COLO668 (cell line): ENCODE results near the gene C4orf46.
"Not testable (repeated sequence)": the region's sequence is repeated elsewhere in the genome, so short reads cannot be mapped to it uniquely, and the experiment has no call there.

Experiments
- DNase-seq: peaks from one replicate; lab custom pipeline; 2025; ENCODE audit not compliant: unreplicated experiment; lab: John Stamatoyannopoulos, UW

C4orf46 gene

DNA sequence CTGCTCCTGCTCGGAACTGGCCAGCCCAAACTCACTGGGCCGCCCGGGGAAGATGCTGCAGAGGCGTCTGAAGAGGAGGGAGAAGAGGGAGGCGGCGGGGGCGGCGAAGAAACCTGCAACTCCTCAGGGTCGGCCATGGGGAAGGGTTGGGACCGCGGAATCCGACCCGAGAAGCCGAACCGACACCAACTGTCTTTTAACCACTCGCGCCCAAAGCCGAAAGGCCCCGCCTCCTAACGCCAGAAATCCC is at the start of gene C4orf46:
C4orf46 (minus strand) TSS at position 223 of the 250 bp plus-strand sequence; CDS start at position 137, 86 bp downstream.
- DNase-seq, result no peak

DNA sequence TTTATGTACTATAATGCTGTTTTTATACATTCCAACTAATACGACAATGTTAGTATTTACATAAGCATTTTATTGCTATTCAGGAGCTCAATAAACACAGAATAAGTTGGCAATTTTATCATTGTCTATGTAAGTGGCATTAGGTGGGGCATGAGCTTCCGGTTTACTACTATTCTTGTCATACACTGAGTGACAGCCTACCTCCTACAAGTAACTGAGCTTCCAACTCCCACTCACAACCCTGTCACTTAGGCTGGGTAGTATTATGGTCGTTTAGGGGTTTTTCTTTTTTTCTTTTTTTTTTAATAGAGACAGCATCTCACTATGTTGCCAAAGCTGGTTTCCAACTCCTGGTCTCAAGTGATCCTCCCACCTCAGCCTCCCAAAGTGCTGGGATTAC is 44.1 kb upstream of the C4orf46 start:
- no peak for DNase-seq

DNA sequence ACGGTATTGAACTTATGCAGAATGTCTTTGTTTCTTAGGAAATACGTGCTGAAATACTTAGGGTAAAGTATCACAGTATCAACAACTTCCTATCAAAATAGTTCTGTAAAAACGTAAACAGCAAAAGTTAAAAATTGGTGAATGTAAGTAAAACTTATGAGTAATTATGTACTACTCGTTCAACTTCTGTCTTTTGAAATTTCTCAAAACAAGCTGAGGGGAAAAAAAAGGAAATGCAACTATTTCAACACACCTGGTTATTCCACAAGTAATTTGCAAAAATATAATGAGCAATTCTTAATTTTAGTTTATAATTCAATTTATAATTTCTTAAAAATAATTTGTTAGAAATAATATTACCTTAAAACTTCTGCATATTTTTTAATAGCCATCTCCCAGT is 43.2 kb upstream of the C4orf46 start:
- DNase-seq, result no peak

DNA sequence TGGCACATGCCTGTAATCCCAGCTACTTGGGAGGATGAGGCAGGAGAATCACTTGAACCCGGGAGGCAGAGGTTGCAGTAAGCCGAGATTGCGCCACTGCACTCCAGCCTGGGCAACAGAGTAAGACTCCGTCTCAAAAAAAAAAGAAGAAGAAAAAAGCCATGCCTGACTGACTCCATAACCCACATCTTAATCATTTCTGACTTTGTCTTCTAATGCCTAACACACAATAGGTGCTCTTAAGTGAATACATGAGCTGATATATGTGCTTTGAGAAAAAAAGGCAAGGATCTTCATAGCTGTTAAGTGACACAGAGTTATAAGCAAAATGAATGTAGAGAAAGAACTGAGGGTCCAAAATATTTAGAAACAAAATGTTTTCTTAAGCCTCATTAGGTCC is 40.9 kb upstream of the C4orf46 start:
- DNase-seq, result not testable (repeated sequence)

DNA sequence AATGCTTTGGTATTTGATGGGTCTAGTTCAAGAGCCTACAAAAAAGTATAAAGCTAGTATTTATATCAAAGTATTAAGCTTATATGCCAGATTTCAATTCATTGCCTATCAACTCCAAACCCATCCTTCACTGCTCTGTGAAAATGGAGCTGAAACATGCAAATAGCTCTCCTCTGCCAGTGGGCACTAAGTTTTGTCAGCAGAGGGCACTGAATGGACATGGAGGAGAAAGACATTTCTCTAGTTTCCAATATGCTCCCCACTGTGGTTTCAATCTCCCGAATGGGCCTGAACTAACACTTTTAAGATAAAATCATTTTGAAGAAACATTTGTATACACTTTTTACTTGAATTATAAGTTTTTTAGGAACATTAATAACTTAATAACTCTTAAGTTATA is 39.1 kb upstream of the C4orf46 start:
- no peak for DNase-seq

DNA sequence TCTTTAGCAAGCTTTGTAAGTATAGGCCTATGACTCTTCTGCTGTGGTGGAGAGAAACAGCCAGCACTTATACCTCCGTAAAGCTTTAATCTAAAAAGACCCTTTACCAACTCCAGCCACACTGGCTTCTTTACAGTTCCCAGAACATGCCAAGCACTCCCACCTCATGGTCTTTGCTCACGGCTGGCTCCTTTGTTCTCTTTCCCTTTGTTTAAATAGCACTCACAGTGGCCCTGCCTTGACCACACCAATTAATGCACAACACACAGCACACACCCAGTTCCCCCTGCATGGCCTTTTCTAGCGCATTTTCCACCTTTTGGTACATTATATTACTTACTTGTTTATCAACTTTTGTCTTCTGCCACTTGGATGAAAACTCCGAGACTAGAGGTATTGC is 32.6 kb upstream of the C4orf46 start:
- no peak for DNase-seq

DNA sequence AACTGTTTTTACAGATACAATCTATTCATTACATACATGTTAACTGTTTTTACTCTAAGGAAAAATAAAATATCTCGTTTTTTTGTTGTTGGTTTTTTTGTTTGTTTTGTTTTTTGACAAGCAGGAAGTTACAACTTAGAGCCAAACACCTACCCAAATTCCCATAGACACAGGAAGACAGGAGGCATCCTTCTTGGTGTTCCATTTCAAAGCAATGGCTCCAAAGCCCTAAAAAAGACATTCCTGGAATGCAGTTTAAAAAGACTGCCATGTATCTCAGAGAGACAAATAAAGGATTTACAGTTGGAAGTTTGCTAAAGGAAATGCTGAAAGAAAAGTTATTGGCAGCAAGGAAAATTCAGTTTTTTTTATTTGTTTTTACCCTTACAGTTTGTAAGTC is 17.1 kb upstream of the C4orf46 start:
- no peak for DNase-seq

DNA sequence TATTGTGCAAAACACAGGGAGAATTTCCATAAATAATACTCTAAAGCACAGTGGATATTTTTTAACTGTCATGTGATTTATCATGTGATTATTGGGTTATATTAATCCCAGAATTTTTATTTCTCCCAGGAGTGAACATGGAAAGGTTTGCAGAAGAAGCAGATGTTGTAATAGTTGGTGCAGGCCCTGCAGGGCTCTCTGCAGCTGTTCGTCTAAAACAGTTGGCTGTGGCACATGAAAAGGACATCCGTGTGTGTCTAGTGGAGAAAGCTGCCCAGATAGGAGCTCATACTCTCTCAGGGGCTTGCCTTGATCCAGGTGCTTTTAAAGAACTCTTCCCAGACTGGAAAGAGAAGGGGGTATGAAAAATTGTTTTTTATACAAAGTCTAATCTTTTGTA is 10.4 kb upstream of the C4orf46 start:
- DNase-seq, result no peak

DNA sequence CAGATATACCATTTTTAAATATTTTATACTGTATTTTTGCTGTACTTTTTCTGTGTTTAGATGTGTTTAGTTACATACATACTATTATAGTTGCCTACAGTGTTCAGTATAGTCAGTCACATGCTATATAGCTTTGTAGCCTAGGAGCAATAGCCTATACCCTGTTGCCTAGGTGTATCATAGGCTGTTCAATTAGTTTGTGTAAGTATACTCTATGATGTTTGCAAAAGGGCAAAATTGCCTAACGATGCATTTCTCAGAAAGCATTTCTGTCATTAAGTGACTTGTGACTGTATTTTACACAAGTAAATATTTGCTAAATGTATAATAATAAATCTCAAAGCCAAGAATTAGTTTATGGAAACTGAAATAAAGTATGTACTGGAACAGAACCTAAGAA is 9.9 kb upstream of the C4orf46 start:
- no peak for DNase-seq

DNA sequence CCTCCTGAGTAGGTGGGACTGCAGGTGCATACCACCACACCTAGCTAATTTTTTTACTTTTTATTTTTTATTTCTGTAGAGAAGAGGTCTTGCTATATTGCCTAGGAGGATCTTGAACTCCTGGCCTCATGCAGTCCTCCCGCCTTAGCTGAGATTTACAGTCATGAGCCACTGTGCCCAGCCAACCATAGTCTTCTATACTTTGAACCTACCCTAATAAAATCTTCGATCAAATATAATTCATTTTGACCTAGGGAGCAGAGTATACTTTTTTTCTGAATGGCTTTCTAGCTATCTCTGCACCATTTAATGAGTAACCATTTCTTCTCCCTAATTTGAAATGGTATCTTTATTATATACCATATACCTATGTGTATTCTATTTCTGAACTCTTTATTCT is 7.1 kb upstream of the C4orf46 start:
- DNase-seq, result no peak

DNA sequence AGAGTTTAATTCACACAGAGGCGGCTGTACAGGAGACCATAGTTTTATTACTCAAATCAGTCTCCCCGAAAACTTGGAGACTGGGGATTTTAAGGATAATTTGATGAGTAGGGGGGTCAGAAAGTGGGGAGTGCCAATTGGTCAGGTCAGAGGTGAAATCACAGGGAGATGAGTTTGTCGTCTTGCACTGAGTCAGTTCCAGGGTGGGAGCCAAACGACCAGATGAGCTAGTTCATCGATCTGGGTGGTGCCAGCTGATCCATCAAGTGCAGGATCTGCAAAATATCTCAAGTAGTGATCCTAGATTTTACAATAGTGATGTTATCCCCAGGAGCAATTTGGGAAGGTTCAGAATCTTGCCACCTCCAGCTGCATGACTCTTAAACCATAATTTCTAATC is 4.4 kb upstream of the C4orf46 start:
- no peak for DNase-seq

DNA sequence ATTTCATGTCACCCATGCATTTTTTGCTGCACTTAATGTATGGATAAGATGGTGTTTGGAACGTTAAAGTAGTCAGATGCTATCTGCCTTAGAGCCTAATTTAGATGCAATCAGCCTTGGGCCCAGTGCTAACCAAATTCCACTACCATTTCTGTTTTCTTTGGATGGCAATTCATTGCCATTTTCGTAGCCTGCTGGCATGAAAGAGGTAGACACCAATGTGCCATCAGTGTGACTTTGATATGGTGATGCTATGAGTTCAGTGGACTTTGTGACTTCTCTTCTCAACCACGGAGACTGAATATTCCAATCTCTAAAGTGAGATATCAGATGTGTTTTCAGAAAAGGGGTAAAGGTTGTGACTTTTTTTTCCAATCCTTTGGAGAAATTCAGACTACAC is 1.9 kb upstream of the C4orf46 start:
- no peak for DNase-seq

DNA sequence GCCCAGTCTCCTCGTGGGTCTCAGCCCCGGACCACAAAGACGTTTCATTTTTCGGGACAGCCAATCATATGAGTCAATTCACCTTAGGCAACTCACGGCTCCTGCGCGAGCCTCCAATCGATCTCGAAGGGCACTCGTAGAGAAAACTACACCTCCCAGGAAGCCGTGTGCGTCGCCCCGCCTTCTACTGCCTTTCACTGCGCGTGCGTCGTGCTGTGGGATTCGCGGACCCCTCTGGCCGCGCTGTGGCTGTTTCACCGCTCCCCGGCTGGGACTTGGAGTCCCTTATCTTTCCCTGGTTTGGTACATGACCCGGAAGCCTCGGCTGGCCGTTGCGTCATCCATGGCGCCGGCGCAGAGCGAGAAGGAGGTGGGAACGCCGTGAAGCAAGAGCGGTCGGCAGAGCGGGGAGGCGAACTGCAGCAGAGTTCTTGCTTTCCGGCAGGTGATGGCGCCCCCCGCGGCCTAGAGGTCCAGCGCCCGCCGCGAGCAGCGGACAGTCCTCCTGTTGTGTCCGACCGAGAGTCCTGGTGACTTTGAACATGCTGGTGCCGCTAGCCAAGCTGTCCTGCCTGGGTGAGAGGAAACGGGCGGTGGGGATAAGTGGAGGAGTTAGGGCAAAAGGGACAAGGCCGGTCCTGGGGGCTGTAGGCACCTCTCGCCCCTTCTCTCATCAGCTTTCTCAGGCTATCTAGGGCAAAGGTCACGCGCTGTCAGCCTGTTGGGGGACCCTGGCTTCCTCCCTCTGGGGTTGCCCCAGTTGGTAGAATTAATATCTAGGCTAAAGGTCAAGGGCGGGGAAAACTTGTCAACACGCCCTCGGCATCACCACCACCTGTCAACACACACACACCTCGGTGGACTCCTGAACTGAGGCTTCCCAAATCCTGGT is 474 bp upstream of the C4orf46 start, which contains the start of gene ETFDH:
ETFDH (plus strand) TSS at position 382 of the 892 bp plus-strand sequence; CDS start at position 543, 161 bp downstream.
- DNase-seq, result peak; percentile 98

DNA sequence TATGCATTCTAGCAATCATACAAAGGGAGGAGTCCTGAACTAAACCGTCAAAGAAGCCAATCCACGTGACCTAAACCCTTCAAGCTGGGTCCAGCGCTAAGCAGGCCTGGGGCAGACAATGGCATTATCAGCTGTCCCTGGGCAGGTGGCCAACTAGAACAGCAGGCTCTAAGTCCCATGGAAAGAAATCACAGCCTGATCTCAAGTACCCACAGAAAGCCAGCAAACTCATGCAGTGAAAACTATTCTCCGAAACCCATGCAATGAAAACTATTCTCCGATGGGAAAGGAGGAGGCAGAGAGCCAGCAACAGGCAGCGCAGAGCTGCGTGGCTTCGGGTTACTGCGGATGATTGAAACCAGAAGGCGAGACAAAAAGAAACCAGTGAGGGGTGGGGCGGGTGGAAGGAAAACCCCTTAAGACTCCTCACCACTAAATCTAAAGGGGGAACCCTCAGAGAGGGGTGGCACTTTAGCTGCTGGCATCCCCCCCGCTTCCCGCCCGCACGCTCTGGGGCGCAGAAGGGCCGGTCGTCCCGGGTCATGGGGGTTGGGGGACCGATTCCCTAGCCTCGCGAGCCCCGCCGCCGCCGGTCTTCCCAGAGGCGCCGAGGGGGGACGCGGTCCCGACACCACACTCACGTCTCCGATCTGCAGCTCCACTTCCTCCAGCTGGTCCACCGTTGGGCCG is 567 bp downstream of the C4orf46 start:
- peak; percentile 71 for DNase-seq

DNA sequence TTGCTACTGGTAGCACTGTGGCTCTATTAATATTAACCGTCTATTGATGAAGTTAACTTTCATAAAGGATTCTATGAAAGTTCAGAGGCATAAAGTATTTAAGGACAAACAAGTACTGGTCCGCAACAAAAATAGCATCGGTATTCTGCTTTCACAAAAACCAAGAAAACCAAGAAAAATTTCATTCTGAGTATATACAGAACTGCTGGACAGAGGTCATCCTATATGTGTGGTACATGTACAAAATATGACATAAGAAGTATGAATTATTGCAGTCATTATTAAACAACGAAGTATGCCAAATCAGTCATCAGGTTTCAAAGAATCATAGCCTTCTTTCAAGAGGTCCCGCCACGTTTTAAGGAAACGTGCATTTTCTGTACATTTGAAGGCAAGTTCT is 2.4 kb downstream of the C4orf46 start:
- DNase-seq, result no peak

DNA sequence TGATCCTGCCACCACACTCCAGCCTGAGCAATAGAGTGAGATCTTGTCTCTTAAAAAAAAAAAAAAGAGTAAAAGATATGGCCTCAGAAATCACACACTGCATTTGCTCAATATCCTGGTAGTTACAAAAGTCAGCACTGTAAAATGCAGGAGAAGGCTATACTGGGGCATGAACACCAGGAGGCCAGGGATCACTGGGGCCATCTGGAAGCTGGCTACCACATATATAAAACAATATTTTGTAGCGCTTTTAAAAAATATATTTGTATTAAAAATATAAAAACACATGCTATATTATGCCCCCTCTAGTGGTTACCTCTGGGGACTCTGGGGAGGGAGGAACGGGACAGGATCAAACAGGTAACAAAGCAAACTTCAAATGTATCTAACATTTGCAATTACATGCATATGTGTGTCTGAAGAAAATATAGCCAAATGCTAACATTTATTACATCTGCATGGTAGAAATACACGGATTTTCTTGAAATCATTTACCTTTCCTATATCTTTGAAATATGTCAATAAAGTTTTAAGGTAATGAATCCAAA is 4.0 kb downstream of the C4orf46 start:
- peak; percentile 14 for DNase-seq

DNA sequence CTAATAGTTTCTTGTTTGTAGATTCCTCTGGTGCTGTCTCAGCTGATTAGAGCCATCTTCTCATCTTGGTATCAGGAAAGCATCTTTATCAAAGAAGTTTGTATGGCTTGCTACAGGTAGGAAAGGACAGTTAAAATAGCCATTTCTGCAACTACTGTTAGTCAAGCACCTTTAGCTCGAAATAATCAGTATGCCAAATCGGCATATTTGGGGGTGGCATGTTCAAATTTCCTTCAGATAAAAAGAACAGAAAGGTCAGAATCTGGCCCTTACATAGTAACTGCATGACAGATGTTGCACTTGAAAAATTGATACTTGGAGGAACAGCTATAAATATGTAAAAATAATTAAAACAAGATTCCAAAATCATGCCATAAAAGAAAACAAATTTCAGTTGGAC is 4.8 kb downstream of the C4orf46 start:
- DNase-seq, result no peak

DNA sequence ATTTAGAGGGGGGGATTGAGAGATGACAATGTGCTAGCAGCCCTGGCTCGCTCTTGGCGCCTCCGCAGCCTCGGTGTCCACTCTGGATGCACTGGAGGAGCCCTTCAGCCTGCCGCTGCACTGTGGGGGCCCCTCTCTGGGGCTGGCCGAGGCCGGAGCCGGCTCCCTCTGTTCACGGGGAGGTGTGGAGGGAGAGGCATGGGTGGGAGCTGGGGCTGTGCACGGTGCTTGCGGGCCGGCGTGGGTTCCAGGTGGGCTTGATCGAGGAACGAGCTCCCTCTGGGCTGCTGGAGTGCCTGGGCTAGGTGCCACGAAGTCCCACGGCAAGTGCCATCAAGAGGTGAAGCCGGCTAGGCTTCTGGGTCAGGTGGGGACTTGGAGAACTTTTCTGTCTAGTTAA is 6.9 kb downstream of the C4orf46 start:
- DNase-seq, result no peak

DNA sequence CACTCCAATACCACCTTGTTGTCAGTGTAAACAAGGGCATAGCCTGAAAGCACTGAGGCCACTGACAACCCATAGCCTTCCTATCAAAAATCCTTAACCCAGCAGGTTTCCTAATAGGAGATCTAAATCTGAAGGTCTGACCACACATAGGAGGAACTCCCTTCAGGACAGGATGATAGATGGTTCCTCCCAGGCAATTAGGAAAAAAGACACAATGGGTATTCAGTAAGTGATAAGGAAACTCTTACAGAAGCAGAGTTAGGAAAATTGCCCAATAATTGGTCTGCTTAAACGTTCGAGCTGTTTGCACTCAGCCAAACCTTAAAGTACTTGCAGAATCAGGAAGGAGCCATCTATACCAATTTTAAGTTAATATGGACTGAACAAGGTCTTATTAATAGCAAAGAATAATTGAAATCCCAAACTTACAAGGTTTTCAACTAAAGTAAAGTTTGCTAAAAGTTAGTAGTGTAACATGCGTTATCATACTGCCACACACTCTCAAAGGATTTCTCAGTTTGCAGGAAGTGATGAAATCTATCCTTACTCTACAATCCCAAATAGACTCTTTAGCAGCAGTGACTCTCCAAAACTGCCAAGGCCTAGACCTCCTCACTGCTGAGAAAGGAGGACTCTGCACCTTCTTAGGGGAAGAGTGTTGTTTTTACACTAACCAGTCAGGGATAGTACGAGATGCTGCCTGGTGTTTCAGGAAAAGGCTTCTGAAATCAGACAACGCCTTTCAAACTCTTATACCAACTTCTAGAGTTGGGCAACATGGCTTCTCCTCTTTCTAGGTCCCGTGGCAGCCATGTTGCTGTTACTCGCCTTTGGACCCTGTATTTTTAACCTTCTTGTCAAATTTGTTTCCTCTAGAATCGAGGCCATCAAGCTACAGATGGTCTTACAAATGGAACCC is 7.7 kb downstream of the C4orf46 start:
- DNase-seq, result not testable (repeated sequence)

DNA sequence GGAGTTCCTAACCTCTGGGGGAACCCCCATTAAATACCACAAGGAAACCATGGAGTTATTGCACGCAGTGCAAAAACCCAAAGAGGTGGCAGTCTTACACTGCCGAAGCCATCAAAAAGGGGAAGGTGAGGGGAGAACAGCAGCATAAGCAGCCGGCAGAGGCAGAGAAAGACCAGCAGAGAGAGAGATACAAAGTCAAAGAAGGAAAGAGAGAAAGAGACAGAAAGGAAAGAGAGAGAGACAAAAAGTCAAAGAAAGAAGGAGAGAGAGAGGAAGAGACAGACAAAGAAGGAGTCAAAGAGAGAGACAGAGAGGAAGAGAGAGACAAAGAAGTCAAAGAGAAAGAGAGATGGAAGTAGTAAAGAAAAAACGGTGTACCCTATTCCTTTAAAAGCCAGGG is 8.4 kb downstream of the C4orf46 start:
- not testable (repeated sequence) for DNase-seq

DNA sequence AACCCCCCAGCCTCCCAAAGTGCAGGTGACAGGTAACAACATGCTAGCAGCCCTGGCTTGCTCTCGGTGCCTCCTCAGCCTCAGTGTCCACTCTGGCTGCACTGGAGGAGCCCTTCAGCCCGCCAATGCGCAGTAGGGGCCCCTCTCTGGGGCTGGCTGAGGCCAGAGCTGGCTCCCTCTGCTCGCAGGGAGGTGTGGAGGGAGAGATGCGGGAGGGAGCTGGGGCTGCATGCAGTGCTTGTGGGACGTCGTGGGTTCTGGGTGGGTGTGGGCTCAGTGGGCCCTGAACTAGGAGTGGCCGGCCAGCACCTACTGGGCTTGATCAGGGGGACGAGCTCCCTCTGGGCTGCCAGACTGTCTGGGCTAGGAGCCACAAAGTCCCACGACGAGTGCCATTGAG is 14.4 kb downstream of the C4orf46 start:
- no peak for DNase-seq
